ENCODE data around the gene C8G.

Gene C8G

GRCh38 chr9:136978073-136978864, 33.2 kb downstream of the C8G start:
- no peak for TF ChIP-seq BHLHE40 (IDR thresholded peaks at IDR 0.05; ENCODE audit: borderline replicate concordance)
- no peak for TF ChIP-seq ZNF384 (IDR thresholded peaks at IDR 0.05)
- TF ChIP-seq FOXK2 (IDR thresholded peaks at IDR 0.05) = no peak
- TF ChIP-seq HDGF (IDR thresholded peaks at IDR 0.05; ENCODE audit: borderline replicate concordance) = no peak
- no peak for TF ChIP-seq CTBP1 (IDR thresholded peaks at IDR 0.05; ENCODE audit: borderline replicate concordance)
- TF ChIP-seq PKNOX1 (IDR thresholded peaks at IDR 0.05) = no peak
- no peak for TF ChIP-seq L3MBTL2 (conservative IDR thresholded peaks at IDR 0.05)
- no peak for TF ChIP-seq FOXA1 (IDR thresholded peaks at IDR 0.05)
- no peak for TF ChIP-seq LEF1 (IDR thresholded peaks at IDR 0.05; ENCODE audit: borderline replicate concordance)
- no peak for TF ChIP-seq FOXM1 (IDR thresholded peaks at IDR 0.05; ENCODE audit: borderline replicate concordance)
- no peak for TF ChIP-seq TARDBP (IDR thresholded peaks at IDR 0.05)
- TF ChIP-seq ELF4 (IDR thresholded peaks at IDR 0.05) = no peak
- no peak for TF ChIP-seq ARNT (IDR thresholded peaks at IDR 0.05)
- TF ChIP-seq SUZ12 (IDR thresholded peaks at IDR 0.05) = no peak
- no peak for TF ChIP-seq SP1 (IDR thresholded peaks at IDR 0.05)
- no peak for TF ChIP-seq NFRKB (IDR thresholded peaks at IDR 0.05)
- CTCF ChIA-PET = interaction anchor here (1.1 kb wide), 1 partner anchor 30 kb away, joined by 3 read pairs; no protein-coding TSS in a partner anchor
- DNase-seq (ENCODE audit: extremely low spot score) = peak; percentile 96
- POLR2A ChIA-PET = interaction anchor here (0.6 to 1.0 kb wide), 2 partner anchors 14 to 28 kb away, joined by 3 to 5 read pairs; partner anchors contain the start of gene PAXX

- TF ChIP-seq SP1 (IDR thresholded peaks at IDR 0.05) (no peak), HDGF (IDR thresholded peaks at IDR 0.05; ENCODE audit: borderline replicate concordance) (no peak), ZNF384 (IDR thresholded peaks at IDR 0.05) (no peak), SUZ12 (IDR thresholded peaks at IDR 0.05) (no peak), L3MBTL2 (conservative IDR thresholded peaks at IDR 0.05) (no peak), BHLHE40 (IDR thresholded peaks at IDR 0.05; ENCODE audit: borderline replicate concordance) (no peak), FOXK2 (IDR thresholded peaks at IDR 0.05) (no peak), ELF4 (IDR thresholded peaks at IDR 0.05) (no peak)
- no peak for DNase-seq (ENCODE audit: extremely low spot score)
- ChIA-PET POLR2A (interaction anchor here (0.6 to 1.0 kb wide), 2 partner anchors 13 to 28 kb away, joined by 3 to 5 read pairs; partner anchors contain the start of gene PAXX), CTCF (interaction anchor here (1.1 kb wide), 1 partner anchor 31 kb away, joined by 3 read pairs; no protein-coding TSS in a partner anchor)
Measured at GRCh38 chr9:136978865-136979544, 34.0 kb downstream of the C8G start.

DNA sequence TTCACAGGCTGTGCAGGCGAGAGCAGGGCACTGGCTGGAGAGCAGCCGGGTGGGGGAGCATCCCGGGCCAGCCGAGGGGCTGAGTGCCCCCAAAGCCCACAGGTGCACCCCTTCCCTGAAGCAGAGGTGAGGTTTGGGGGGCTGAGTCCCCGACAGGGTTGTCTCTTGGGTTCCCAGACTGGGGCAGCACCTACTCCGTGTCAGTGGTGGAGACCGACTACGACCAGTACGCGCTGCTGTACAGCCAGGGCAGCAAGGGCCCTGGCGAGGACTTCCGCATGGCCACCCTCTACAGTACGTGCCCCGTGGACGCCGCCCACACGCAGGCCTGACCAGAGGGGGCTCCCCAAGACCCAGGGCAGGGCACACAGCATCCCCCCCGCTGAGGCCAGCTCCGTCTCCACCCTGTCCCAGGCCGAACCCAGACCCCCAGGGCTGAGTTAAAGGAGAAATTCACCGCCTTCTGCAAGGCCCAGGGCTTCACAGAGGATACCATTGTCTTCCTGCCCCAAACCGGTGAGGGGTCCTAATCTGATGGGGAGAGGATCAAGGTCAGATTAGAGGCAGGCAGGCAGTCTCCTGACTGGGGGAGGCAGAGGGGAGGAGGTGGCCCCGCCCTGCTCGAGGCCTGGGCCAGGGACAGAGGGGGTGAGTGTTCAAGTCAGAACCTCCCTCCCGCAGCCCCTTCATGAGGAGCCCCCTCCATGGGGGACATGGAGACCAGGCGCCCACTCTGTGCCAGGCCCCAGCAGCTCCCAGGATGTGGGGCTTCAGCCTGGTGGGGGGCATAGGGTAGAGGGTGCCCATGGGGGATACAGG, 34.9 kb downstream of the C8G start:
- DNase-seq (ENCODE audit: extremely low spot score) = no peak
- POLR2A ChIA-PET = no interaction called here
- CTCF ChIA-PET = no interaction called here
- TF ChIP-seq BHLHE40 (IDR thresholded peaks at IDR 0.05; ENCODE audit: borderline replicate concordance) (no peak), HDGF (IDR thresholded peaks at IDR 0.05; ENCODE audit: borderline replicate concordance) (no peak), ELF4 (IDR thresholded peaks at IDR 0.05) (no peak), NFRKB (IDR thresholded peaks at IDR 0.05) (no peak)

DNA sequence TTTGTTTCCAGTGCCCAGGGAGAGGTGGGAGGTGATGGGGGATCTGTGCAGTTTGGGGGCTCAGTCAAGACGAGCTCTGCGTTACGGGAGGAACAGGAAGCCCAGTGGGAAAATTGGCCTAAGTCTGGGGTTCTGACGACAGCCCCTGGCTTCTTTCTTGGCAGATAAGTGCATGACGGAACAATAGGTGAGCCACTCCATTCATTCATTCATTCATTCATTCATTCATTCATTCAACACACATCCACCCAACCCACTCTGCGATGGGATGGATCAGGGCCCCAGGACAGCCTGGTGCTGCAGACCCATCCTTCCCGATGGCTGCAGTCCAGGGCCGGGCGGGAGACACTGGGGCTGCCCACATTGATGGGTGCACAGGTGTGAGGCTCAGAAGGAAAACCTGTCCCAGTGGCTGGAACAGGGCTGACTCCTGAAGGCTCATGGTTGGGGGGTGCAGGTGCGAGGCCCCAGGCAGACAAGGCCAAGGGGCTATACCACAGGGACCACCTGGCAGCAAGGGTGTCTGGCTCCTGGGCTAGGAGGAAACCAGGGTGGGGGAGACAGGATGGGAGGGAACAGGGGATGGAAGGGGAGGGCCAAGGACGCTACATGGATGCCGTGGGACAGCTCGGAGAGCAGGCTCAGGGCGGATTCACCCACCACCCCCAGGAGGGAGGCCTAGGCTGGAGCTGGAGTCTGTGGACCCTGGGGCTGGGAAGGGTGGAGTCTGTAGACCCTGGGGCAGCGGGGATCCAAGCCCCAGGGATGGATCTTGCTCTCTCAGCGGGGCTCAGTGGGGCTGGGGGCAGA, 35.8 kb downstream of the C8G start:
- TF ChIP-seq ARNT (IDR thresholded peaks at IDR 0.05) (no peak), SP1 (IDR thresholded peaks at IDR 0.05) (no peak), FOXK2 (IDR thresholded peaks at IDR 0.05) (no peak), BHLHE40 (IDR thresholded peaks at IDR 0.05; ENCODE audit: borderline replicate concordance) (no peak), ZNF384 (IDR thresholded peaks at IDR 0.05) (no peak)
- POLR2A ChIA-PET = interaction anchor here (1.7 kb wide), 1 partner anchor 11 kb away, joined by 12 read pairs; no protein-coding TSS in a partner anchor
- CTCF ChIA-PET = interaction anchor here (0.6 kb wide), 1 partner anchor 280 kb away, joined by 3 read pairs; no protein-coding TSS in a partner anchor
- DNase-seq (ENCODE audit: extremely low spot score) = no peak

DNA sequence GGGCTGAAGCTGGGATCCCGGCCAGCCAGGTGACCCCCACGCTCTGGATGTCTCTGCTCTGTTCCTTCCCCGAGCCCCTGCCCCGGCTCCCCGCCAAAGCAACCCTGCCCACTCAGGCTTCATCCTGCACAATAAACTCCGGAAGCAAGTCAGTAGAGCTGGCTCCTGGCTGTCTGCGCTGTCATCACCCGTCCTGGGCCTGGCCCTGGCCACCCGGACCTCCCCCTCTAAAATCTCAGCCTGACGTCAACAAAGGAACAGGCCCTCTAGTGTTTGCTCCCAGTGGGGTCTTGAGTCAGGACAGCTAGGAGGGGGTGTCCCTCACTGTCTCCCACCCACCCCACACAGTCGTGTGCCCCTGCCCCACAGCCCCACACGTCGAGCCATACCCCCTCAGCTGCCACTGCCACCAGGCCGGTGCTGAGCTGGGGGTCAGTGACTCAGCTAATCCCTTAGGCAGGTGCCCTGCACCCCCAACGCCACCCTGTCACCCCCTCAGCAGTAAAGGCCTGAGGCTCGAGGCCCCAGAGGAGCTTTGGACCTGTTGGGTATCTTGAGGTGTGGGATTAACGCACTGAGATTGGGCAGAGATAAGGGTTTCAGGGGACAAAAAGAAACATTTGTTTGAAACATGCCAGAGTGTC, 36.7 kb downstream of the C8G start:
- CTCF ChIA-PET = no interaction called here
- POLR2A ChIA-PET = interaction anchor here (1.6 to 1.7 kb wide), 2 partner anchors 10 to 11 kb away, joined by 5 to 12 read pairs; no protein-coding TSS in a partner anchor

More for the DNA sequence above, 36.7 kb downstream of the C8G start:
- TF ChIP-seq L3MBTL2 (conservative IDR thresholded peaks at IDR 0.05) (no peak), ARNT (IDR thresholded peaks at IDR 0.05) (no peak), BHLHE40 (IDR thresholded peaks at IDR 0.05; ENCODE audit: borderline replicate concordance) (no peak), ZNF384 (IDR thresholded peaks at IDR 0.05) (no peak), FOXA1 (IDR thresholded peaks at IDR 0.05) (no peak), SP1 (IDR thresholded peaks at IDR 0.05) (no peak), NFRKB (IDR thresholded peaks at IDR 0.05) (no peak), FOXK2 (IDR thresholded peaks at IDR 0.05) (no peak), SUZ12 (IDR thresholded peaks at IDR 0.05) (no peak), HDGF (IDR thresholded peaks at IDR 0.05; ENCODE audit: borderline replicate concordance) (no peak)
- no peak for DNase-seq (ENCODE audit: extremely low spot score)

Data from HEK293T (cell line).